ENCODE measurements around the gene BIRC7. TPM values are rescaled to one million over a fixed set of nuclear protein-coding genes. Genes with fewer than 3 reads are reported as not detected.

The BIRC7 gene
- not detected in 2 replicates for total RNA-seq (2014; rRNA removed; shearing (Covaris generic); ENCODE audit: low replicate concordance)

GRCh38 chr20:63235399-63235983 is at the start of gene BIRC7:
TSS of gene BIRC7 (plus strand) at chr20:63235905. CDS start at chr20:63236097, 192 bp downstream.
- DNase-seq: no peak
- no peaks in the 10 kb centered on the region for H3K9me3 ChIP-seq
- H3K27me3 ChIP-seq: no peaks in the 10 kb centered on the region
- no peak within 1 kb of the TSS for H3K4me3 ChIP-seq
- no peaks in the 10 kb centered on the region for H3K36me3 ChIP-seq

GRCh38 chr20:63186084-63186483 is 49.6 kb upstream of the BIRC7 start:
- DNase-seq: no peak
- no peaks in the 10 kb centered on the region for H3K9me3 ChIP-seq
- no peaks in the 10 kb centered on the region for H3K36me3 ChIP-seq
- H3K27me3 ChIP-seq: no peaks in the 10 kb centered on the region
- H3K4me3 ChIP-seq: no peak overlapping the region

- Histone ChIP-seq H3K36me3 (no peaks in the 10 kb centered on the region), H3K4me3 (no peak overlapping the region), H3K27me3 (no peaks in the 10 kb centered on the region), H3K9me3 (no peaks in the 10 kb centered on the region)
- peak; percentile 63 for DNase-seq
Measured at GRCh38 chr20:63186528-63187316, 49.0 kb upstream of the BIRC7 start.

- no peak for DNase-seq
- Histone ChIP-seq H3K9me3 (no peaks in the 10 kb centered on the region), H3K36me3 (no peaks in the 10 kb centered on the region), H3K4me3 (no peak overlapping the region), H3K27me3 (no peaks in the 10 kb centered on the region)
Measured at GRCh38 chr20:63187338-63188158, 48.2 kb upstream of the BIRC7 start.

GRCh38 chr20:63188159-63188442 is 47.6 kb upstream of the BIRC7 start:
- Histone ChIP-seq H3K27me3 (no peaks in the 10 kb centered on the region), H3K4me3 (no peak overlapping the region)
- DNase-seq: no peak

GRCh38 chr20:63188641-63189321 is 46.9 kb upstream of the BIRC7 start:
- DNase-seq: no peak
- H3K36me3 ChIP-seq: no peaks in the 10 kb centered on the region
- H3K4me3 ChIP-seq: no peak overlapping the region
- no peaks in the 10 kb centered on the region for H3K9me3 ChIP-seq
- H3K27me3 ChIP-seq: no peaks in the 10 kb centered on the region

More at GRCh38 chr20:63188159-63188442, 47.6 kb upstream of the BIRC7 start:
- H3K9me3 ChIP-seq: no peaks in the 10 kb centered on the region
- no peaks in the 10 kb centered on the region for H3K36me3 ChIP-seq

- no peak overlapping the region for H3K4me3 ChIP-seq
- no peaks in the 10 kb centered on the region; the same call in 1 of the 2 replicates for H3K36me3 ChIP-seq
Measured at GRCh38 chr20:63189322-63189642, 46.4 kb upstream of the BIRC7 start.

GRCh38 chr20:63189846-63190559 is 45.7 kb upstream of the BIRC7 start:
- Histone ChIP-seq H3K9me3 (no peaks in the 10 kb centered on the region), H3K36me3 (peaks cover 4% of the 10 kb centered on the region), H3K4me3 (no peak overlapping the region), H3K27me3 (no peaks in the 10 kb centered on the region)
- DNase-seq: no peak

More at GRCh38 chr20:63189322-63189642, 46.4 kb upstream of the BIRC7 start:
- Histone ChIP-seq H3K9me3 (no peaks in the 10 kb centered on the region), H3K27me3 (no peaks in the 10 kb centered on the region)
- no peak for DNase-seq

GRCh38 chr20:63190828-63191227 is 44.9 kb upstream of the BIRC7 start:
- no peak for DNase-seq
- no peaks in the 10 kb centered on the region for H3K27me3 ChIP-seq
- H3K9me3 ChIP-seq: no peaks in the 10 kb centered on the region
- no peak overlapping the region for H3K4me3 ChIP-seq
- H3K36me3 ChIP-seq: peaks cover 11% of the 10 kb centered on the region

GRCh38 chr20:63191400-63191799 is 44.3 kb upstream of the BIRC7 start:
- DNase-seq: peak; percentile 53
- no peaks in the 10 kb centered on the region for H3K9me3 ChIP-seq
- H3K27me3 ChIP-seq: no peaks in the 10 kb centered on the region
- H3K36me3 ChIP-seq: peaks cover 17% of the 10 kb centered on the region
- H3K4me3 ChIP-seq: no peak overlapping the region

GRCh38 chr20:63192721-63193120 is 43.0 kb upstream of the BIRC7 start:
- no peak for DNase-seq
- H3K4me3 ChIP-seq: no peak overlapping the region
- H3K27me3 ChIP-seq: no peaks in the 10 kb centered on the region
- H3K9me3 ChIP-seq: no peaks in the 10 kb centered on the region
- H3K36me3 ChIP-seq: peaks cover 30% of the 10 kb centered on the region

- no peak overlapping the region for H3K4me3 ChIP-seq
- H3K36me3 ChIP-seq: peaks cover 45% of the 10 kb centered on the region
- no peaks in the 10 kb centered on the region for H3K9me3 ChIP-seq
- no peak for DNase-seq
- no peaks in the 10 kb centered on the region for H3K27me3 ChIP-seq
Measured at GRCh38 chr20:63194007-63194796, 41.5 kb upstream of the BIRC7 start.

- peaks cover 49% of the 10 kb centered on the region for H3K36me3 ChIP-seq
- no peaks in the 10 kb centered on the region for H3K9me3 ChIP-seq
- no peaks in the 10 kb centered on the region for H3K27me3 ChIP-seq
- DNase-seq: no peak
- H3K4me3 ChIP-seq: no peak overlapping the region
Measured at GRCh38 chr20:63194797-63195173, 40.9 kb upstream of the BIRC7 start.

GRCh38 chr20:63196768-63197470 is 38.8 kb upstream of the BIRC7 start:
- H3K36me3 ChIP-seq: peaks cover 68% of the 10 kb centered on the region
- DNase-seq: no peak
- H3K27me3 ChIP-seq: no peaks in the 10 kb centered on the region
- no peaks in the 10 kb centered on the region for H3K9me3 ChIP-seq
- H3K4me3 ChIP-seq: no peak overlapping the region

GRCh38 chr20:63198606-63199005 is 37.1 kb upstream of the BIRC7 start:
- DNase-seq: no peak
- no peaks in the 10 kb centered on the region for H3K9me3 ChIP-seq
- H3K27me3 ChIP-seq: no peaks in the 10 kb centered on the region
- no peak overlapping the region for H3K4me3 ChIP-seq
- peaks cover 85% of the 10 kb centered on the region for H3K36me3 ChIP-seq

All from MG63 (cell line).